ENCODE data around the gene PNPLA6.

DNA sequence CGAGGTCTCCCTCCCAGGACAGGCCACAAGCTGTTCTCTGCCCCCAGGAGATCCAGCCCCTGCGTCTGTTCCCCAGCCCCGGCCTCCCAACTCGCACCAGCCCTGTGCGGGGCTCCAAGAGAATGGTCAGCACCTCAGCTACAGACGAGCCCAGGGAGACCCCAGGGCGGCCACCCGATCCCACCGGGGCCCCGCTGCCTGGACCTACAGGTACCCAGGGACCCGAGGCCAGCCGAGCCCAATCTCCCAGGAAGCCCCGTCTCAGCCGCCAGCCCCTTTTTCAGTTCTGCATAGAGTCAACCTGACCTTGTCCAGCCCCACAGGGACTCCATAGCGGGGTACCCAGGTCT is 5.9 kb downstream of the PNPLA6 start:
- TF ChIP-seq, protein P1, sequence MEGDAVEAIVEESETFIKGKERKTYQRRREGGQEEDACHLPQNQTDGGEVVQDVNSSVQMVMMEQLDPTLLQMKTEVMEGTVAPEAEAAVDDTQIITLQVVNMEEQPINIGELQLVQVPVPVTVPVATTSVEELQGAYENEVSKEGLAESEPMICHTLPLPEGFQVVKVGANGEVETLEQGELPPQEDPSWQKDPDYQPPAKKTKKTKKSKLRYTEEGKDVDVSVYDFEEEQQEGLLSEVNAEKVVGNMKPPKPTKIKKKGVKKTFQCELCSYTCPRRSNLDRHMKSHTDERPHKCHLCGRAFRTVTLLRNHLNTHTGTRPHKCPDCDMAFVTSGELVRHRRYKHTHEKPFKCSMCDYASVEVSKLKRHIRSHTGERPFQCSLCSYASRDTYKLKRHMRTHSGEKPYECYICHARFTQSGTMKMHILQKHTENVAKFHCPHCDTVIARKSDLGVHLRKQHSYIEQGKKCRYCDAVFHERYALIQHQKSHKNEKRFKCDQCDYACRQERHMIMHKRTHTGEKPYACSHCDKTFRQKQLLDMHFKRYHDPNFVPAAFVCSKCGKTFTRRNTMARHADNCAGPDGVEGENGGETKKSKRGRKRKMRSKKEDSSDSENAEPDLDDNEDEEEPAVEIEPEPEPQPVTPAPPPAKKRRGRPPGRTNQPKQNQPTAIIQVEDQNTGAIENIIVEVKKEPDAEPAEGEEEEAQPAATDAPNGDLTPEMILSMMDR (IDR thresholded peaks at IDR 0.05) = no peak
- TF ChIP-seq POLR2A (IDR thresholded peaks at IDR 0.05) = no peak
